IPS DF 6.9 (cell line): ENCODE data around the gene NOG.

Source experiments
- DNase-seq: peaks from one replicate; pipeline ENCODE4 v3.0.0-alpha.2; 2013; ENCODE audit warnings: low read depth, low spot score
- H3K27ac ChIP-seq: one replicate; pipeline ENCODE4 v1.5.1; 2013; ENCODE audit warnings: low read length, control low read depth
- H3K27me3 ChIP-seq: 2 replicates; pipeline ENCODE4 v1.6.1; 2013; ENCODE audit warnings: mild to moderate bottlenecking, low read length; ENCODE audit not compliant: control insufficient read depth, insufficient read depth
- H3K36me3 ChIP-seq: 2 replicates; pipeline ENCODE4 v1.6.1; 2013; ENCODE audit warnings: low read length; ENCODE audit not compliant: control insufficient read depth, insufficient read depth
- H3K4me1 ChIP-seq: 2 replicates; pipeline ENCODE4 v1.6.1; 2013; ENCODE audit warnings: low read length; ENCODE audit not compliant: control insufficient read depth, insufficient read depth
- H3K4me3 ChIP-seq: 2 replicates; pipeline ENCODE4 v1.5.1; 2013; ENCODE audit warnings: mild to moderate bottlenecking, low read length
- H3K9me3 ChIP-seq: 2 replicates; pipeline ENCODE4 v1.6.1; 2013; ENCODE audit warnings: low read length, inconsistent platforms; ENCODE audit not compliant: control insufficient read depth, insufficient read depth
- WGBS: extraction: QIAGEN DNeasy Blood & Tissue Kit; methylation state at CpG from one replicate; pipeline ENCODE4 v1.1.7; 2013; ENCODE audit warnings: mixed read lengths, missing lambda C conversion rate; ENCODE audit not compliant: insufficient read length, insufficient coverage; 5-methylcytosine and 5-hydroxymethylcytosine counted together

The NOG gene

GRCh38 chr17:56610321-56610720 is 16.8 kb downstream of the NOG start:
- no peaks in the 10 kb centered on the region for H3K36me3 ChIP-seq
- no peaks in the 10 kb centered on the region for H3K9me3 ChIP-seq
- H3K4me3 ChIP-seq: no peak overlapping the region
- no peaks in the 10 kb centered on the region for H3K27me3 ChIP-seq
- no peak for DNase-seq
- no peak overlapping the region for H3K27ac ChIP-seq
- WGBS: no CpG with 5 or more reads among the region's 3 CpGs
- no peaks in the 10 kb centered on the region for H3K4me1 ChIP-seq

GRCh38 chr17:56613131-56613530 is 19.6 kb downstream of the NOG start:
- Histone ChIP-seq H3K36me3 (no peaks in the 10 kb centered on the region), H3K9me3 (no peaks in the 10 kb centered on the region), H3K4me3 (no peak overlapping the region), H3K27ac (no peak overlapping the region), H3K4me1 (no peaks in the 10 kb centered on the region), H3K27me3 (no peaks in the 10 kb centered on the region)
- WGBS: no CpG with 5 or more reads among the region's 2 CpGs
- DNase-seq: no peak

GRCh38 chr17:56614522-56614921 is 21.0 kb downstream of the NOG start:
- Histone ChIP-seq H3K27ac (no peak overlapping the region), H3K4me3 (no peak overlapping the region), H3K27me3 (no peaks in the 10 kb centered on the region), H3K4me1 (no peaks in the 10 kb centered on the region), H3K36me3 (no peaks in the 10 kb centered on the region), H3K9me3 (no peaks in the 10 kb centered on the region)
- WGBS: no CpG with 5 or more reads among the region's 2 CpGs
- no peak for DNase-seq

- H3K4me3 ChIP-seq: no peak overlapping the region
- no peaks in the 10 kb centered on the region for H3K9me3 ChIP-seq
- no peak overlapping the region for H3K27ac ChIP-seq
- H3K36me3 ChIP-seq: no peaks in the 10 kb centered on the region
- no peaks in the 10 kb centered on the region for H3K27me3 ChIP-seq
- no CpG with 5 or more reads among the region's 2 CpGs for WGBS
- no peaks in the 10 kb centered on the region for H3K4me1 ChIP-seq
- DNase-seq: no peak
Observed at GRCh38 chr17:56616239-56616638, 22.7 kb downstream of the NOG start.

GRCh38 chr17:56623383-56623782 is 29.9 kb downstream of the NOG start:
- H3K4me1 ChIP-seq: peaks cover 2% of the 10 kb centered on the region; the same call in 1 of the 2 replicates
- H3K4me3 ChIP-seq: no peak overlapping the region
- WGBS: no CpG with 5 or more reads among the region's 1 CpG
- no peaks in the 10 kb centered on the region for H3K9me3 ChIP-seq
- H3K27me3 ChIP-seq: no peaks in the 10 kb centered on the region
- H3K27ac ChIP-seq: no peak overlapping the region
- DNase-seq: no peak
- H3K36me3 ChIP-seq: no peaks in the 10 kb centered on the region

- Histone ChIP-seq H3K27me3 (no peaks in the 10 kb centered on the region), H3K36me3 (no peaks in the 10 kb centered on the region), H3K27ac (no peak overlapping the region), H3K4me3 (no peak overlapping the region), H3K9me3 (no peaks in the 10 kb centered on the region), H3K4me1 (peaks cover 2% of the 10 kb centered on the region; the same call in 1 of the 2 replicates)
- DNase-seq: no peak
- no CpG with 5 or more reads among the region's 2 CpGs for WGBS
Observed at GRCh38 chr17:56624309-56624708, 30.8 kb downstream of the NOG start.

GRCh38 chr17:56624912-56625311 is 31.4 kb downstream of the NOG start:
- WGBS: no CpG with 5 or more reads among the region's 4 CpGs

GRCh38 chr17:56629531-56630075 is 36.1 kb downstream of the NOG start:
- H3K36me3 ChIP-seq: no peaks in the 10 kb centered on the region
- H3K4me1 ChIP-seq: no peaks in the 10 kb centered on the region
- no peaks in the 10 kb centered on the region for H3K9me3 ChIP-seq
- peak; percentile 41 for DNase-seq
- H3K27me3 ChIP-seq: no peaks in the 10 kb centered on the region
- no peak overlapping the region for H3K4me3 ChIP-seq
- WGBS: no CpG with 5 or more reads among the region's 7 CpGs
- H3K27ac ChIP-seq: no peak overlapping the region

More at GRCh38 chr17:56624912-56625311, 31.4 kb downstream of the NOG start:
- DNase-seq: no peak
- no peak overlapping the region for H3K27ac ChIP-seq
- no peaks in the 10 kb centered on the region for H3K27me3 ChIP-seq
- no peak overlapping the region for H3K4me3 ChIP-seq
- H3K9me3 ChIP-seq: no peaks in the 10 kb centered on the region
- no peaks in the 10 kb centered on the region for H3K36me3 ChIP-seq
- peaks cover 2% of the 10 kb centered on the region; the same call in 1 of the 2 replicates for H3K4me1 ChIP-seq

GRCh38 chr17:56630202-56630601 is 36.7 kb downstream of the NOG start:
- WGBS: no CpG with 5 or more reads among the region's 4 CpGs
- H3K27me3 ChIP-seq: no peaks in the 10 kb centered on the region
- H3K4me3 ChIP-seq: no peak overlapping the region
- H3K36me3 ChIP-seq: no peaks in the 10 kb centered on the region
- no peak for DNase-seq
- H3K4me1 ChIP-seq: no peaks in the 10 kb centered on the region
- H3K9me3 ChIP-seq: no peaks in the 10 kb centered on the region
- H3K27ac ChIP-seq: no peak overlapping the region

- Histone ChIP-seq H3K4me3 (no peak overlapping the region), H3K27me3 (no peaks in the 10 kb centered on the region), H3K27ac (no peak overlapping the region), H3K36me3 (no peaks in the 10 kb centered on the region), H3K4me1 (no peaks in the 10 kb centered on the region), H3K9me3 (no peaks in the 10 kb centered on the region)
- no CpG with 5 or more reads among the region's 4 CpGs for WGBS
- no peak for DNase-seq
Observed at GRCh38 chr17:56633681-56634080, 40.2 kb downstream of the NOG start.

GRCh38 chr17:56635641-56636040 is 42.1 kb downstream of the NOG start:
- Histone ChIP-seq H3K4me3 (no peak overlapping the region), H3K4me1 (no peaks in the 10 kb centered on the region), H3K9me3 (no peaks in the 10 kb centered on the region), H3K27me3 (no peaks in the 10 kb centered on the region), H3K27ac (no peak overlapping the region), H3K36me3 (no peaks in the 10 kb centered on the region)
- WGBS: no CpG with 5 or more reads among the region's 1 CpG
- DNase-seq: no peak
